Breast epithelium (tissue), 4 donors: Measurements from ENCODE around the gene TFE3. TPM values are rescaled to one million over a fixed set of nuclear protein-coding genes. Genes with fewer than 3 reads are reported as not detected.
"Not testable (repeated sequence)": the region's sequence is repeated elsewhere in the genome, so short reads cannot be mapped to it uniquely, and the experiment has no call there.

Experiments
- DNase-seq, 2 donors: peaks; one replicate each; pipeline ENCODE4 v3.0.0-alpha.2; 2019; ENCODE audit warnings: low spot score in 2 of 2
- H3K27ac ChIP-seq, 2 donors: fragments of 200-600 bp; sonication (generic) in 1 of 2; one replicate each; pipeline ENCODE4 v1.5.1; 2016 to 2019; ENCODE audit warnings: mild to moderate bottlenecking in 1 of 2
- H3K27me3 ChIP-seq, 2 donors: fragments of 200-600 bp; sonication (generic) in 1 of 2; one replicate each; pipeline versions ENCODE4 v1.5.1 to v1.6.0; 2017 to 2019; ENCODE audit warnings: control low read depth in 1 of 2, mild to moderate bottlenecking in 1 of 2
- H3K36me3 ChIP-seq: fragments of 200-600 bp; one replicate; pipeline ENCODE4 v1.5.1; 2019
- H3K4me1 ChIP-seq, 2 donors: fragments of 200-600 bp; sonication (generic); one replicate each; pipeline ENCODE4 v1.5.1; 2016 to 2019; ENCODE audit warnings: control low read depth in 1 of 2
- H3K4me3 ChIP-seq, 3 donors: fragments of 200-600 bp; sonication (generic); 1 replicate in 2 of 3; 2 replicates in 1 of 3; pipeline ENCODE4 v1.5.1; 2016 to 2019; ENCODE audit warnings: mild to moderate bottlenecking in 3 of 3, moderate library complexity in 2 of 3
- H3K9me3 ChIP-seq, 2 donors: fragments of 200-600 bp; sonication (generic) in 1 of 2; one replicate each; pipeline ENCODE4 v1.5.1; 2016 to 2019; ENCODE audit warnings: control low read depth in 1 of 2
- POLR2A ChIP-seq: fragments of 450-650 bp; IDR thresholded peaks from one replicate; pipeline ENCODE4 v1.6.1; 2016; ENCODE audit warnings: antibody characterized with exemption, mild to moderate bottlenecking, moderate library complexity
- POLR2AphosphoS5 ChIP-seq, 3 donors: sonication (generic); formaldehyde crosslinking; IDR thresholded peaks; one replicate each; pipeline ENCODE4 v1.6.1; 2017; ENCODE audit warnings: antibody characterized with exemption in 3 of 3
- intact Hi-C: fragments of 100-400 bp; cut with DNase I; formaldehyde crosslinking; loops from one replicate; pipeline ENCODE4 v1.15.1; 2023; ENCODE audit warnings: low total_unique reads
- total RNA-seq, 3 donors: library from RNA; depleted of rRNA; stranded (reverse); fragments of >200 nt; gene quantifications; one replicate each; pipeline ENCODE4 v1.1.0, GENCODE V29; 2016
- TF ChIP-seq, protein P1 (sequence below), 3 donors: fragments of 450-650 bp; IDR thresholded peaks; one replicate each; pipeline ENCODE4 v1.5.1; 2016 to 2017; ENCODE audit warnings: antibody characterized with exemption in 3 of 3, mild to moderate bottlenecking in 3 of 3, moderate library complexity in 3 of 3

TFE3 gene
- total RNA-seq, 3 donors from 2014 or later: 44.1 to 93.3 (median 52.1) TPM

DNA sequence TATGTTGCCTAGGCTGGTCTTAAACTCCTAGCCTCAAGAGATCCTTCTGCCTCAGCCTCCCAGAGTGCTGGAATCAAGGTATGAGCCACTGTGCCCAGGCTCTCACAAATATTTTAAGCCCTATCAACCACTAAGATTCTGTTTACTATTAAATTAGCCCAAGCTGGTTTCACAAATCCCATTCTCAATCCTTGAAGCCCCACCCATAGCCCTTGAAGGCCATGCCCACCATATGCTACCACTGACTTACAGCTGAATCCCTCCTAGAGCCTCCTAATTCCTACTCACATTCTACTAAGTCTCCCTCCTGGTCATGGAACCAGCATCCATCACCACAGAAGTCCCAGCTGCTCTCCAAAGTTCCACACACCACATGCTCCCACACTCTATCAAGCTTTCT, 50.8 kb downstream of the TFE3 start:
- no peaks in the 10 kb centered on the region for H3K36me3 ChIP-seq

DNA sequence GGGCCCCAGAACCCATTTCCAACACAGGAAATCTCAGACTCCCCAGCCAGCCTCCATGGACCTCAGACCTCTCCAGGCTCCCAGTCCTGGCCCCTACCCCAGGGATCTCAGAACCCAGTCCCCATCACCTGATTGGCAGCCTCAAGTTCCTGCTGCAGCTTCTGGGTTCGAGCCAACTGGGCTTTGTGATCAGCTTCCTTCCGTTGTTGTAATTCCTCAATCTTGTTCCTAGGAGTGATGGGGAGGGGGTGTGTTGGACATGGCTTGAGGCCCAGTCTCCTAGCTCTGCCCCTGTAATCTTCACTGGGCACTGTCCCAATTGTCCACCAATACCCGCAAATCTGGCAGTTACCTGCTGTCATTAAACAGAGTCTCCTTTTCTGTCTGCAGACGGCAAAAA, 53.7 kb downstream of the TFE3 start:
- Histone ChIP-seq H3K36me3 (no peaks in the 10 kb centered on the region), H3K27ac (no peak overlapping the region), H3K27me3 (peaks cover 0 to 22% of the 10 kb centered on the region in 2 donors), H3K4me1 (no peaks in the 10 kb centered on the region), H3K9me3 (no peaks in the 10 kb centered on the region), H3K4me3 (no peak overlapping the region)
- no peak for DNase-seq
- TF ChIP-seq POLR2AphosphoS5 (IDR thresholded peaks at IDR 0.05): no peak
- TF ChIP-seq, protein P1, sequence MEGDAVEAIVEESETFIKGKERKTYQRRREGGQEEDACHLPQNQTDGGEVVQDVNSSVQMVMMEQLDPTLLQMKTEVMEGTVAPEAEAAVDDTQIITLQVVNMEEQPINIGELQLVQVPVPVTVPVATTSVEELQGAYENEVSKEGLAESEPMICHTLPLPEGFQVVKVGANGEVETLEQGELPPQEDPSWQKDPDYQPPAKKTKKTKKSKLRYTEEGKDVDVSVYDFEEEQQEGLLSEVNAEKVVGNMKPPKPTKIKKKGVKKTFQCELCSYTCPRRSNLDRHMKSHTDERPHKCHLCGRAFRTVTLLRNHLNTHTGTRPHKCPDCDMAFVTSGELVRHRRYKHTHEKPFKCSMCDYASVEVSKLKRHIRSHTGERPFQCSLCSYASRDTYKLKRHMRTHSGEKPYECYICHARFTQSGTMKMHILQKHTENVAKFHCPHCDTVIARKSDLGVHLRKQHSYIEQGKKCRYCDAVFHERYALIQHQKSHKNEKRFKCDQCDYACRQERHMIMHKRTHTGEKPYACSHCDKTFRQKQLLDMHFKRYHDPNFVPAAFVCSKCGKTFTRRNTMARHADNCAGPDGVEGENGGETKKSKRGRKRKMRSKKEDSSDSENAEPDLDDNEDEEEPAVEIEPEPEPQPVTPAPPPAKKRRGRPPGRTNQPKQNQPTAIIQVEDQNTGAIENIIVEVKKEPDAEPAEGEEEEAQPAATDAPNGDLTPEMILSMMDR (IDR thresholded peaks at IDR 0.05): no peak
- no peak for TF ChIP-seq POLR2A
- intact Hi-C loops: no loop called here

More for the DNA sequence above, 50.8 kb downstream of the TFE3 start:
- TF ChIP-seq POLR2A: no peak
- no peak for TF ChIP-seq POLR2AphosphoS5 (IDR thresholded peaks at IDR 0.05)
- TF ChIP-seq, protein P1 (IDR thresholded peaks at IDR 0.05): no peak
- H3K27ac ChIP-seq: no peak overlapping the region
- DNase-seq: no peak
- no peaks in the 10 kb centered on the region for H3K4me1 ChIP-seq
- no peak overlapping the region for H3K4me3 ChIP-seq
- no peaks in the 10 kb centered on the region for H3K9me3 ChIP-seq
- intact Hi-C loops: no loop called here
- peaks cover 0 to 40% of the 10 kb centered on the region in 2 donors for H3K27me3 ChIP-seq

DNA sequence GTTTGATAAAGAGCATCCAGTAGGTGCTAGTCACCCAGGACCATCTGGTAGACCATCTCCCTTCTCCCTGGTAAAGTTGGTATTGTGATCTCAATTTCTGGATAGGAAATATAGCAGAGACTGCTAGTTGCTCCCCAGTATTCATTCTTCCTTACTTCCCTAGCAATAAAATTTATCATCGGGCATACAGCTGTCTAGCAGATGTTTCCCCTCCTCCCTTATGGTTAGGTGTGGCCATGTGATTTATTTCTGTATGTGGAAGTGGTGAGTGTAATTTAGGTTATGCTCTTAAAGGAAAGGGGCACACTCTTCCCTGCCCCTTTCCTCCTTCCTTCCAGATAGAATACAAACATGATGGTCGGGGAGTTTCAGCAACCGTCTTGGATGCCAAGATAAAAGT, 59.3 kb downstream of the TFE3 start:
- H3K9me3 ChIP-seq: no peaks in the 10 kb centered on the region
- no peak for TF ChIP-seq POLR2A
- no peak for TF ChIP-seq POLR2AphosphoS5 (IDR thresholded peaks at IDR 0.05)
- TF ChIP-seq, protein P1 (IDR thresholded peaks at IDR 0.05): no peak
- H3K4me1 ChIP-seq: no peaks in the 10 kb centered on the region
- no peaks in the 10 kb centered on the region for H3K36me3 ChIP-seq
- DNase-seq: no peak
- intact Hi-C loops: no loop called here
- H3K27me3 ChIP-seq: peaks cover 0 to 10% of the 10 kb centered on the region in 2 donors
- H3K4me3 ChIP-seq: no peak overlapping the region
- H3K27ac ChIP-seq: no peak overlapping the region

DNA sequence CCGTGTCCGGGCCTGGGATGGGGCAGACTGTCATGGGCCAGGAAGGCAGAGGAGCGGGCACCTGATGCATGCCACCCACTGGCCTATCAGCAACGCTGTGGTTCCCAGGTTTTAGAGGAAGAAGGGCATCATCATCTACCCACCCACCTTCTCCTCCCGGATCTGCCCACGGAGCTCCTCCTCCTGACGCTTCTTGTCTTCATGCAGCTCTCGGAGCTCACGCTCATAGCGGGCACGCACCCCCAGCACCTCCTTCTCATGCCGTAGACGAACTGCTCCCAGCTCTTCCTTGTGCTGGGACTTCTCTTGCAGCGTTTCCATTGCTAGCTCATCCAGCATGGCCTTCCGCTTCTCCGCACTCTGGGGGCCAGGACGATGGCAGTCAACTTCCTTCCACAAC, 60.1 kb downstream of the TFE3 start:
- TF ChIP-seq, protein P1 (IDR thresholded peaks at IDR 0.05): no peak
- TF ChIP-seq POLR2AphosphoS5 (IDR thresholded peaks at IDR 0.05): no peak
- TF ChIP-seq POLR2A: no peak
- Histone ChIP-seq H3K9me3 (no peaks in the 10 kb centered on the region), H3K4me1 (no peaks in the 10 kb centered on the region), H3K27ac (no peak overlapping the region), H3K4me3 (no peak overlapping the region), H3K36me3 (no peaks in the 10 kb centered on the region), H3K27me3 (peaks cover 0 to 10% of the 10 kb centered on the region in 2 donors)
- intact Hi-C loops: no loop called here
- DNase-seq: no peak

DNA sequence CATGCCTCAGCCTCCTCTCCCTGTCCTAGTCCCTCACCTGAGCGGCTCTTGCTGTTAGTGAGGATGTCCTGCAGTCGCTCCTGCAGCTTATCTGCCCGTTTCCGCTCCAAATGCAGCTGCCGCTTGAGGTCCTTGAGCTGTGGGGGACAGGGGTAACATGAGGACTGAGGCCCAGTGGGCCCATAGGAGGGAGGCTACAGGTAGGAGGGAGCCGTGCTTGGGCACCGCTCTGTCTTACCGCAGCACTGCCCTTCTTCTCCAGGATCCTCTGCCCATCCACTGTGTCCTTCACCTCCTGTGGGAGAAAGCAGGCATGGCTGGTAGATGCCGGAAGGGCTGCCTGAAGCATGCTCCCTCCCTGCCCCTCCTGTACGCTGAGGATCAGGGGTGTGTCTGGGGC, 62.0 kb downstream of the TFE3 start:
- Histone ChIP-seq H3K27ac (no peak overlapping the region), H3K4me1 (no peaks in the 10 kb centered on the region), H3K4me3 (no peak overlapping the region), H3K36me3 (no peaks in the 10 kb centered on the region), H3K27me3 (peaks cover 0 to 10% of the 10 kb centered on the region in 2 donors), H3K9me3 (no peaks in the 10 kb centered on the region)
- no peak for TF ChIP-seq POLR2A
- TF ChIP-seq, protein P1 (IDR thresholded peaks at IDR 0.05): no peak
- no peak for TF ChIP-seq POLR2AphosphoS5 (IDR thresholded peaks at IDR 0.05)
- DNase-seq: no peak
- intact Hi-C loops: no loop called here

DNA sequence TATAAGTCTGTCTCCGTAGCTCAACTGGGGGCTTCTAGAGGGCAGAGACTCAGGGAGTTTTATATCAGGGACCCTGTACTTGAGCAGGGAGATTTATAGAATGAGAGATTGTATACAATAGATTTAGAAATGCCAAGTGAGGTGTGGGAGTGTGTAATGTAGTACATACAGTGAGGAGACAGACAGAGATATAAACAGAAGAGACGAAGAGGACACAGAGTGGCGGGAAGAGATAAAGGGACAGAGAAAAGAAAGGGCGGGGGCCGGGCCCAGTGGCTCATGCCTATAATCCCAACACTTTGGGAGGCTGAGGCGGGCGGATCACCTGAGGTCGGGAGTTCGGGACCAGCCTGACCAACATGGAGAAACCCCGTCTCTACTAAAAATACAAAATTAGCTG, 62.8 kb downstream of the TFE3 start:
- DNase-seq, intact Hi-C loops, H3K36me3 ChIP-seq, H3K9me3 ChIP-seq, H3K4me3 ChIP-seq, H3K27me3 ChIP-seq, H3K4me1 ChIP-seq, H3K27ac ChIP-seq: not testable (repeated sequence)
